ENCODE results near the gene OTX1.

DNA sequence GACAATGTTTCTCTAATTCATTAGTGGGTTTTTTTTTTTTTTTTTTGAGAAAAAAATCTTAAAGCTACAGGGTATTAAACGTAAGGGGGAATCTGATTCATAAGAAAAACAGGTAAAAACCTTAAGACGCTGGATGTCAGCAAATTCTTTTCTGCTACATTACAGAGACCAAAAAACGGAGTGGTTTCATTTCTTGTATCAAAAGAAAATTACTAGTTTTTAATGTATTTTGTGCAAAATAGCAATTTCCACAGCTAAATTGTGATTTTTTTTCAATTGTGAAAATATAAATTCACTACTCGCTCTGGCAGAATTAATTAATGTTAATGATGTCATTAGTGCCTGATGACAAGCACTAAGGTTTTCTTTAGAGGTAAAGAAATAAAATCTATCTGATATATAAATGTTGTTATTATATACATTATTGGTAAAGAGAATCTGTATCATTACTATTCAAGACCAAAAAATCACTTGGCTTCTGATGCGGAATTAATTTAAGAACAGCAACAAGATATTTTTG lies 9.9 kb downstream of the OTX1 start:
- no peak for TF ChIP-seq POLR2AphosphoS5 (IDR thresholded peaks at IDR 0.05; ENCODE audit: insufficient read depth, low read depth, low read length)
- TF ChIP-seq, protein P1, sequence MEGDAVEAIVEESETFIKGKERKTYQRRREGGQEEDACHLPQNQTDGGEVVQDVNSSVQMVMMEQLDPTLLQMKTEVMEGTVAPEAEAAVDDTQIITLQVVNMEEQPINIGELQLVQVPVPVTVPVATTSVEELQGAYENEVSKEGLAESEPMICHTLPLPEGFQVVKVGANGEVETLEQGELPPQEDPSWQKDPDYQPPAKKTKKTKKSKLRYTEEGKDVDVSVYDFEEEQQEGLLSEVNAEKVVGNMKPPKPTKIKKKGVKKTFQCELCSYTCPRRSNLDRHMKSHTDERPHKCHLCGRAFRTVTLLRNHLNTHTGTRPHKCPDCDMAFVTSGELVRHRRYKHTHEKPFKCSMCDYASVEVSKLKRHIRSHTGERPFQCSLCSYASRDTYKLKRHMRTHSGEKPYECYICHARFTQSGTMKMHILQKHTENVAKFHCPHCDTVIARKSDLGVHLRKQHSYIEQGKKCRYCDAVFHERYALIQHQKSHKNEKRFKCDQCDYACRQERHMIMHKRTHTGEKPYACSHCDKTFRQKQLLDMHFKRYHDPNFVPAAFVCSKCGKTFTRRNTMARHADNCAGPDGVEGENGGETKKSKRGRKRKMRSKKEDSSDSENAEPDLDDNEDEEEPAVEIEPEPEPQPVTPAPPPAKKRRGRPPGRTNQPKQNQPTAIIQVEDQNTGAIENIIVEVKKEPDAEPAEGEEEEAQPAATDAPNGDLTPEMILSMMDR (IDR thresholded peaks at IDR 0.05; ENCODE audit: extremely low read depth in 1 of 2, insufficient read depth in 1 of 2, low read depth in 1 of 2, low read length in 2 of 2), result no peak
- no peak for TF ChIP-seq POLR2A (IDR thresholded peaks at IDR 0.05; ENCODE audit: low read depth, low read length)
- no peak for TF ChIP-seq JUN (IDR thresholded peaks at IDR 0.05; ENCODE audit: borderline replicate concordance, insufficient read depth, insufficient read length, low read depth)
- TF ChIP-seq EZH2 (IDR thresholded peaks at IDR 0.05; ENCODE audit: borderline replicate concordance, low read depth, low read length, severe bottlenecking), result no peak
- TF ChIP-seq GATA2 (IDR thresholded peaks at IDR 0.05; ENCODE audit: insufficient read depth, insufficient read length, low read depth, low read length), result no peak

Data from endothelial cell of umbilical vein (primary cell).